ENCODE results near the gene RNF149. TPM values are rescaled to one million over a fixed set of nuclear protein-coding genes. Genes with fewer than 3 reads are reported as not detected.

Gene RNF149
- total and polyA plus RNA-seq, 2 donors (not counting 3 experiments of a cell fraction or from before 2014, with no cell fraction given) = 31.3 to 66.6 TPM

GRCh38 chr2:101232770-101233169 is 75.7 kb downstream of the RNF149 start:
- CTCF ChIA-PET = interaction anchor here (0.8 to 2.8 kb wide), 6 partner anchors 11 to 220 kb away, joined by 3 to 13 read pairs (median 3); no protein-coding TSS in a partner anchor
- FAIRE-seq (no peak), DNase-seq (ENCODE audit: low read depth, low spot score) (no peak)
- H2AFZ ChIP-seq (ENCODE audit: low read depth, low read length) = no peak overlapping the region
- H3K27me3 ChIP-seq (ENCODE audit: control insufficient read depth in 2 of 2, insufficient read depth in 2 of 2, low read length in 2 of 2) = no peaks in the 10 kb centered on the region
- no TSS peak for BruUV-seq (replicated peaks)
- intact Hi-C loops (cut with micrococcal nuclease) = no loop called here
- H3K9me1 ChIP-seq (replicated peaks; ENCODE audit: control insufficient read depth, extremely low read depth, insufficient read depth, low read length) = no peaks in the 10 kb centered on the region
- dilution Hi-C loops (cut with MboI; ENCODE audit: extremely low pct_ligation_motif_present, low sequenced_read_pairs) = no loop called here
- no peaks in the 10 kb centered on the region for H3K9me3 ChIP-seq (replicated peaks; ENCODE audit: control insufficient read depth, insufficient read depth, low read length)
- POLR2A ChIA-PET = no interaction called here
- H3K79me2 ChIP-seq (ENCODE audit: control insufficient read depth, insufficient read depth, low read length) = no peaks in the 10 kb centered on the region
- no peaks in the 10 kb centered on the region for H4K20me1 ChIP-seq (replicated peaks; ENCODE audit: control insufficient read depth, extremely low read depth, insufficient read depth, low read length)
- H3K4me2 ChIP-seq (ENCODE audit: insufficient read depth, low read length) = no peak overlapping the region
- no peaks in the 10 kb centered on the region for H3K36me3 ChIP-seq (ENCODE audit: control insufficient read depth in 2 of 2, extremely low read depth in 1 of 2, insufficient read depth in 2 of 2, low read length in 2 of 2)
- H3K27ac ChIP-seq (ENCODE audit: insufficient read depth, low read depth, low read length) = no peak overlapping the region
- no peak overlapping the region for H3K9ac ChIP-seq (replicated peaks; ENCODE audit: extremely low read depth, insufficient read depth, low read length)
- no peak overlapping the region for H3K4me3 ChIP-seq (replicated peaks in 1 of 3; ENCODE audit: insufficient read depth in 1 of 3, low read depth in 1 of 3, low read length in 3 of 3)
- no peaks in the 10 kb centered on the region for H3K4me1 ChIP-seq (ENCODE audit: control insufficient read depth, extremely low read depth, insufficient read depth, low read length)
- no peak for TF ChIP-seq MYC (IDR thresholded peaks at IDR 0.05; ENCODE audit: low read depth, low read length)
- no peak for TF ChIP-seq EZH2 (IDR thresholded peaks at IDR 0.05; ENCODE audit: borderline replicate concordance, low read depth, low read length, severe bottlenecking)
- TF ChIP-seq POLR2A (IDR thresholded peaks at IDR 0.05; ENCODE audit: low read depth, low read length) = no peak
- no peak for TF ChIP-seq MAX (IDR thresholded peaks at IDR 0.05; ENCODE audit: insufficient read depth, insufficient read length)
- TF ChIP-seq GATA2 (IDR thresholded peaks at IDR 0.05; ENCODE audit: insufficient read depth, insufficient read length, low read depth, low read length) = no peak
- TF ChIP-seq FOS (IDR thresholded peaks at IDR 0.05; ENCODE audit: borderline replicate concordance, insufficient read depth, low read length) = no peak
- TF ChIP-seq JUN (IDR thresholded peaks at IDR 0.05; ENCODE audit: borderline replicate concordance, insufficient read depth, insufficient read length, low read depth) = no peak
- TF ChIP-seq CTCF (IDR thresholded peaks at IDR 0.05; ENCODE audit: extremely low read depth in 1 of 2, insufficient read depth in 1 of 2, low read depth in 1 of 2, low read length in 2 of 2) = no peak
- TF ChIP-seq POLR2AphosphoS5 (IDR thresholded peaks at IDR 0.05; ENCODE audit: insufficient read depth, low read depth, low read length) = no peak

All from endothelial cell of umbilical vein (primary cell).